Left ventricle myocardium superior (tissue), 1 donor: Measurements from ENCODE around the gene ATP5F1B. TPM values are rescaled to one million over a fixed set of nuclear protein-coding genes. Genes with fewer than 3 reads are reported as not detected.

Experiments
- ATAC-seq: fragments of 200-7000 bp; cut with Tn5 transposase; one replicate; pipeline ENCODE4 v1.9.1; 2020; ENCODE audit warnings: mild to moderate bottlenecking, moderate library complexity
- DNase-seq: peaks from one replicate; pipeline ENCODE4 v3.0.0-alpha.2; 2020
- intact Hi-C: fragments of 100-400 bp; cut with micrococcal nuclease; formaldehyde crosslinking; loops from one replicate; pipeline ENCODE4 v1.11.0; 2022
- total RNA-seq: library from RNA; stranded (reverse); fragmentation: NEBNext Ultra II Directional; extraction: Animal tissue kit (Norgen Biotek cat#: 25700); gene quantifications from one replicate; pipeline ENCODE4 v1.2.1, GENCODE V29; 2021
- donor health status: DM: no; HTN: yes; CAD: no; lungs with severe emphysema.

The ATP5F1B gene
- total RNA-seq, 1 donor from 2014 or later, result 3,327 TPM

- DNase-seq (no peak), ATAC-seq (no peak)
- intact Hi-C loops, result no loop called here
These were observed 56.0 kb downstream of the ATP5F1B start for GRCh38 chr12:56589783-56590182.

Other genes with a start within 250 kb of the ATP5F1B start
- gene TIMELESS, start 196.6 kb downstream of the ATP5F1B start, total RNA-seq, result 2.0 TPM
- not detected for gene MIP, start 191.3 kb downstream of the ATP5F1B start, total RNA-seq
- 3.1 TPM for gene SPRYD4, start 177.4 kb downstream of the ATP5F1B start, total RNA-seq
- gene GLS2, start 157.8 kb downstream of the ATP5F1B start, total RNA-seq, result 0.57 TPM
- 26.9 TPM for gene RBMS2, start 124.2 kb downstream of the ATP5F1B start, total RNA-seq
- 34.7 TPM for gene BAZ2A, start 15.7 kb downstream of the ATP5F1B start, total RNA-seq
- 137 TPM for gene PTGES3, start 42.3 kb upstream of the ATP5F1B start, total RNA-seq
- gene NACA, start 79.3 kb upstream of the ATP5F1B start, total RNA-seq, result 540 TPM
- gene PRIM1, start 106.3 kb upstream of the ATP5F1B start, total RNA-seq, result 4.0 TPM
- gene HSD17B6, start 117.3 kb upstream of the ATP5F1B start, total RNA-seq, result 0.25 TPM